Mammary epithelial cell (primary cell): Measurements from ENCODE around the gene NHS.

Experiments
- CTCF ChIP-seq, 2 donors: IDR thresholded peaks in 1 of 2; conservative IDR thresholded peaks in 1 of 2; 2 replicates each; pipeline ENCODE4 v1.5.1; 2011 to 2012; ENCODE audit warnings: inconsistent platforms in 2 of 2, low read length in 2 of 2, mild to moderate bottlenecking in 2 of 2, control low read depth in 1 of 2, low read depth in 1 of 2; ENCODE audit not compliant: insufficient read depth in 1 of 2; ENCODE audit errors: extremely low read depth in 1 of 2
- EZH2 ChIP-seq: IDR thresholded peaks from 2 replicates; pipeline ENCODE4 v1.6.1; 2012; ENCODE audit warnings: low read length, inconsistent platforms, borderline replicate concordance

- TF ChIP-seq CTCF (conservative IDR thresholded peaks at IDR 0.05 in 1 of 2, IDR thresholded peaks at IDR 0.05 in 1 of 2; ENCODE audit: extremely low read depth in 1 of 2, insufficient read depth in 1 of 2, low read depth in 1 of 2, low read length in 2 of 2), result no peak
- TF ChIP-seq EZH2, result no peak
Observed at GRCh38 chrX:17705211-17705610, 330.2 kb downstream of the NHS start.
